Endodermal cell (in vitro differentiated cells): ENCODE results near the gene TIA1. TPM values are rescaled to one million over a fixed set of nuclear protein-coding genes. Genes with fewer than 3 reads are reported as not detected.

Experiments used
- microRNA-seq: library from miRNA; unstranded; fragments of <30 nt; microRNA quantifications from one replicate; pipeline ENCODE4 v1.2.0, GENCODE V29; 2020; ENCODE audit warnings: borderline microRNAs expressed
- total RNA-seq, 2 donors: library from RNA; stranded (reverse); fragmentation: NEBNext Ultra II Directional in 1 of 2; extraction: Animal tissue kit (Norgen Biotek cat#: 25700) in 1 of 2; gene quantifications; 2 replicates in 1 of 2; 3 replicates in 1 of 2; pipeline ENCODE4 v1.2.1, GENCODE V29; 2021

TIA1 gene
- total RNA-seq, 2 donors from 2014 or later, result 217 to 256 TPM

Small RNAs within 50 kb of the gene (microRNA-seq; reads per million reads assigned to microRNA genes)
- gene MIR1285-2, result not detected

Other genes starting within 250 kb of the TIA1 start
- gene PCBP1, start 161.2 kb downstream of the TIA1 start, total RNA-seq, result 100 to 1,000 TPM; 344 to 357 TPM
- gene C2orf42, start 57.6 kb downstream of the TIA1 start, total RNA-seq, result 10 to 100 TPM; 12.3 to 16.5 TPM
- gene PCYOX1, start 9.5 kb upstream of the TIA1 start, total RNA-seq, result 10 to 100 TPM; 65.2 to 77.2 TPM
- gene SNRPG, start 45.1 kb upstream of the TIA1 start, total RNA-seq, result 100 to 1,000 TPM; 305 to 320 TPM
- 10 to 100 TPM; 81.3 to 91.8 TPM for gene FAM136A, start 53.4 kb upstream of the TIA1 start, total RNA-seq